ENCODE measurements around the gene TM7SF2.

- TF ChIP-seq CTCF (IDR thresholded peaks at IDR 0.05) (no peak), POLR2A (IDR thresholded peaks at IDR 0.05) (no peak)
Observed at GRCh38 chr11:65136515-65137096, 24.9 kb downstream of the TM7SF2 start.
